Endothelial cell (in vitro differentiated cells): ENCODE data around the gene ARMC9. TPM values are rescaled to one million over a fixed set of nuclear protein-coding genes. Genes with fewer than 3 reads are reported as not detected.

Source experiments
- DNase-seq: peaks from one replicate; pipeline ENCODE4 v3.0.0; 2021; ENCODE audit warnings: low spot score
- H3K27ac Mint-ChIP-seq: one replicate; pipeline ENCODE4 v1.8.0; 2021; ENCODE audit warnings: mixed read lengths, inconsistent platforms; ENCODE audit not compliant: unreplicated experiment
- H3K27me3 Mint-ChIP-seq: one replicate; pipeline ENCODE4 v1.8.0; 2021; ENCODE audit warnings: mild to moderate bottlenecking, moderate library complexity, mixed read lengths, inconsistent platforms; ENCODE audit not compliant: unreplicated experiment
- H3K36me3 Mint-ChIP-seq: one replicate; pipeline ENCODE4 v1.8.0; 2021; ENCODE audit warnings: mild to moderate bottlenecking, low read depth, mixed read lengths, inconsistent platforms; ENCODE audit not compliant: unreplicated experiment
- H3K4me1 Mint-ChIP-seq: one replicate; pipeline ENCODE4 v1.8.0; 2021; ENCODE audit warnings: mild to moderate bottlenecking, mixed read lengths, inconsistent platforms; ENCODE audit not compliant: unreplicated experiment
- H3K4me3 Mint-ChIP-seq: one replicate; pipeline ENCODE4 v1.8.0; 2021; ENCODE audit warnings: mild to moderate bottlenecking, mixed read lengths, inconsistent platforms; ENCODE audit not compliant: unreplicated experiment
- H3K9me3 Mint-ChIP-seq: one replicate; pipeline ENCODE4 v1.8.0; 2021; ENCODE audit warnings: mixed read lengths, inconsistent platforms; ENCODE audit not compliant: unreplicated experiment
- total RNA-seq: library from RNA; stranded (reverse); fragmentation: NEBNext Ultra II Directional; extraction: Animal tissue kit (Norgen Biotek cat#: 25700); gene quantifications from one replicate; pipeline ENCODE4 v1.2.1, GENCODE V29; 2021; ENCODE audit not compliant: unreplicated experiment
- TF ChIP-seq, protein P1 (sequence below): fragments of 200-600 bp; sonication (generic); IDR thresholded peaks from one replicate; pipeline ENCODE4 v1.5.0; 2021; ENCODE audit warnings: antibody characterized with exemption; ENCODE audit not compliant: unreplicated experiment

Gene ARMC9
- total RNA-seq, 1 donor from 2014 or later: 18.3 TPM

DNA sequence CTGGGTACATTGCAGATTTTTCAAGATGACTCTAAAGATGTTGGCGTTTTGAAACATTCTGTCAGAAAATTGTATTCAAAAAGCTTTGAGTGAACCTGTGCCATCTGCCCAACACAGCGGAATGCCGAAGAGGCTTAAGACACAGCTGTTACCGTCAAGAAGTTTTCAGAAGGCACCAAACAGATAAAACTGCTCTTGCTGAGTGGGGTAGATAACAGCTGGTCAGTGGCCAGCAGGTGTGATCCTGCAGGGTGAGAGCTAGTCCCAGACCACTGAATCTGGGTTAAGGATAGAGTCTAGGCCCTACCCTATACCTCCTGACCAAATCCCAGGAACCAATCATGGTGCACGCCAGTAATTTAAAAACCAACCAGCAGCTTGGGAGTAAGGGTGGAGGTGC, 136.6 kb downstream of the ARMC9 start:
- no peak overlapping the region for H3K27ac Mint-ChIP-seq
- peaks cover 23% of the 10 kb centered on the region for H3K36me3 Mint-ChIP-seq
- H3K9me3 Mint-ChIP-seq: no peaks in the 10 kb centered on the region
- peaks cover 6% of the 10 kb centered on the region for H3K27me3 Mint-ChIP-seq
- TF ChIP-seq, protein P1, sequence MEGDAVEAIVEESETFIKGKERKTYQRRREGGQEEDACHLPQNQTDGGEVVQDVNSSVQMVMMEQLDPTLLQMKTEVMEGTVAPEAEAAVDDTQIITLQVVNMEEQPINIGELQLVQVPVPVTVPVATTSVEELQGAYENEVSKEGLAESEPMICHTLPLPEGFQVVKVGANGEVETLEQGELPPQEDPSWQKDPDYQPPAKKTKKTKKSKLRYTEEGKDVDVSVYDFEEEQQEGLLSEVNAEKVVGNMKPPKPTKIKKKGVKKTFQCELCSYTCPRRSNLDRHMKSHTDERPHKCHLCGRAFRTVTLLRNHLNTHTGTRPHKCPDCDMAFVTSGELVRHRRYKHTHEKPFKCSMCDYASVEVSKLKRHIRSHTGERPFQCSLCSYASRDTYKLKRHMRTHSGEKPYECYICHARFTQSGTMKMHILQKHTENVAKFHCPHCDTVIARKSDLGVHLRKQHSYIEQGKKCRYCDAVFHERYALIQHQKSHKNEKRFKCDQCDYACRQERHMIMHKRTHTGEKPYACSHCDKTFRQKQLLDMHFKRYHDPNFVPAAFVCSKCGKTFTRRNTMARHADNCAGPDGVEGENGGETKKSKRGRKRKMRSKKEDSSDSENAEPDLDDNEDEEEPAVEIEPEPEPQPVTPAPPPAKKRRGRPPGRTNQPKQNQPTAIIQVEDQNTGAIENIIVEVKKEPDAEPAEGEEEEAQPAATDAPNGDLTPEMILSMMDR: no peak
- no peak overlapping the region for H3K4me3 Mint-ChIP-seq
- H3K4me1 Mint-ChIP-seq: peaks cover 2% of the 10 kb centered on the region
- DNase-seq: no peak

DNA sequence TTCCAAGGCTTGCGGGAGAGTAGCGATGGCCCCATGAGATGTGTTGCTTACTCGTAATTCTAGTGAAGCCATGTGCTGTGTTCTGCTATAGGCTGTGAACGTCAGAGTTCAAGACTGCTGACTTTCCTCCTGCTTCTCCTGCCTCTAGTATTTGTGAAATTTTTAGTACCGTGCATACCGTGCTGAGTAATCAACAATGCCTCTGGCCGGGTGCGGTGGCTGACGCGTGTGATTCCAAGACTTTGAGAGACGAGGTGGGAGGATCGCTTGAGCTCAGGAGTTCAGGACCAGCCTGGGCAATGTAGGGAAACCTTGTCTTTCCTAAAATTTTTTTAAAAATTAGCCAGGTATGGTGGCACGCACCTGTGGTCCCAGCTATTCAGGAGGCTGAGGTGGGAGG, 137.2 kb downstream of the ARMC9 start:
- TF ChIP-seq, protein P1: no peak
- Mint-ChIP-seq H3K4me1 (peaks cover 2% of the 10 kb centered on the region), H3K36me3 (peaks cover 23% of the 10 kb centered on the region), H3K27me3 (peaks cover 6% of the 10 kb centered on the region), H3K9me3 (no peaks in the 10 kb centered on the region), H3K27ac (no peak overlapping the region), H3K4me3 (no peak overlapping the region)
- DNase-seq: no peak

DNA sequence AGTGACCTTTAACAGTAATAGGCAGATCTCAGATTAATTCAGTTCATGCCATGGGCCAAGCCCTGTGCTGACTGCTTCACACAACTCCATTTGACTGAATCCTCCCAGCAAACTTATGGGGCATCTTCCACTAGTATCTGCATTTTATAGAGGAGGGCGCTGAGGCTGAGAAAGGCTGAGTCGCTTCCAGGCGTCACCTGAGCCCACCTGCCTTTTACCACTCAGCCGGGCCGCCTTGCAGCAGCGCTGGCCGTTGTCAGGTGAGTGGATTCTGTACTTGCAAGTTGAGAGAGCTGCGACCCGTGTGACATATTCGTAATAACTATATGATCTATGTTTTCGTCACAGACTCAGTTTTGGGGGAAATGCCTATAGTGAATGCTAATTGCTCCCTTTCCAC, 137.8 kb downstream of the ARMC9 start:
- Mint-ChIP-seq H3K27ac (no peak overlapping the region), H3K9me3 (no peaks in the 10 kb centered on the region), H3K36me3 (peaks cover 21% of the 10 kb centered on the region), H3K4me3 (no peak overlapping the region), H3K4me1 (no peaks in the 10 kb centered on the region), H3K27me3 (peaks cover 6% of the 10 kb centered on the region)
- TF ChIP-seq, protein P1: no peak
- no peak for DNase-seq

DNA sequence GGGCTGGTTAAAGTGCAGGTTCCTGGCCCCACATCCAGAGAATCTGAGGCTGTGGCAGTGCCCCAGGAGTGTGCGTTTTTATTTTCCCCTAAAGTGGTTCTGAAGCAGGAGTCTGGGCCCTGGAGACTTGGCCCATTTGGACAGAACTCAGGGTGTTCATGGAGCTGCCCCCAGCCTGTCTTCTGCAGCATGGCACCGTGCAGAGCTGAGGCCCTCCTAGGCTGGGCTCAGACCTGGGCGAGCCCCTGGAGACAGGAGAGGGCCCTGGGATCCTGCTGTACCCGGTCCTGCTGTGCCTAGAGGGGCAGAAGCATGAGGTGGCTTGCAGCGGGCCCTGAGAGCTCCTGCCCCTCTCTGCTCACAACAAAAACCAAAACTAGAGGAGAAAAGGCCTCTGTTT, 138.3 kb downstream of the ARMC9 start:
- no peaks in the 10 kb centered on the region for H3K4me1 Mint-ChIP-seq
- DNase-seq: no peak
- H3K27me3 Mint-ChIP-seq: peaks cover 6% of the 10 kb centered on the region
- TF ChIP-seq, protein P1: no peak
- no peak overlapping the region for H3K4me3 Mint-ChIP-seq
- H3K9me3 Mint-ChIP-seq: no peaks in the 10 kb centered on the region
- peaks cover 18% of the 10 kb centered on the region for H3K36me3 Mint-ChIP-seq
- H3K27ac Mint-ChIP-seq: no peak overlapping the region

DNA sequence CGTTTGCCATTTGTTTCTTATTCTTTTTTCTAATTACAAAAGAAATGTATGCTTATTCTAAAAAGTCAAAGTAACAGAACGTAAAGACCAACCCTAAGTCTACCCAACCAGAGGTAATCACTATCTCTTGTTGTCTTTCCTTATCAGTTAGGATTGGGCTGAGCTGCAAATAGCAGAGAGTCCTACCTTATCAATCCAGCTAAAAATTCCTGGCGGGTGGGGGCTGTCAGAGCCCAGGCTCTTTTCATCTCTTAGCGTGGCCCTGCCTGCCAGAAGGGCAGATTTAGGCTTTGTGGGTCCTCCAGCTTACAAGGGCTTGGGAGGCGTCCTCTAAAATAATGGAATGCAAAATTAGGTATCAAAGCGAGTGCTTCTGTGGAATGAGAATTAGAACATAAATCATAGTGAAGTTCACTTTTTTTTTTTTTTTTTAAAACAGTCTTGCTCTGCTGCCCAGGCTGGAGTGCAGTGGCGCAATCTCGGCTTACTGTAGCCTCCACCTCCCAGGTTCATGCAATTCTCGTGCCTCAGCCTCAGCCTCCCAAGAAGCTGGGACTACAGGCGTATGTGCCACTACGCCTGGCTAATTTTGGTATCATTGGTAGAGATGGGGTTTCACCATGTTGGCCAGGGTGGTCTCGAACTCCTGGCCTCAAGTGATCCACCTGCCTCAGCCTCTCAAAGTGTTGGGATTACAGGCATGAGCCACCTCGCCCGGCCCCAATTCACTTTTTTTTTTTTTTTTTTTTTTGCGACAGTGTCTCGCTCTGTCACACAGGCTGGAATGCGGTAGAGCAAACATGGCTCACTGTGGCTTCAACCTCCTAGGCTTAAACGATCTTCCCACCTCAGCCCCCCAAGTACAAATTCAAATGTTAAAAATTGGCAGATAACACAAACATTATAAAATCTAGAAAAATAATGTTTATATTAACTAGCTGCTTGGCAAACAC, 139.7 kb downstream of the ARMC9 start:
- H3K4me1 Mint-ChIP-seq: peaks cover 7% of the 10 kb centered on the region
- H3K9me3 Mint-ChIP-seq: no peaks in the 10 kb centered on the region
- peaks cover 4% of the 10 kb centered on the region for H3K36me3 Mint-ChIP-seq
- TF ChIP-seq, protein P1: no peak
- H3K27ac Mint-ChIP-seq: no peak overlapping the region
- peaks cover 9% of the 10 kb centered on the region for H3K27me3 Mint-ChIP-seq
- no peak for DNase-seq
- H3K4me3 Mint-ChIP-seq: no peak overlapping the region
